Neural cell (in vitro differentiated cells): ENCODE measurements around the gene TRMT10B. TPM values are rescaled to one million over a fixed set of nuclear protein-coding genes. Genes with fewer than 3 reads are reported as not detected.

Source experiments
- H2AFZ ChIP-seq: fragments of 200-600, 300-800 bp; sonication (generic), shearing (Covaris generic); 2 replicates; pipeline ENCODE4 v1.6.0; 2014; ENCODE audit warnings: low read depth, mild to moderate bottlenecking, antibody characterized with exemption, low read length, moderate library complexity
- H3F3A ChIP-seq: fragments of 200-600 bp; shearing (Covaris generic); 2 replicates; pipeline ENCODE4 v1.6.1; 2016; ENCODE audit warnings: mild to moderate bottlenecking, moderate library complexity, mixed read lengths, antibody characterized with exemption, low read length; ENCODE audit not compliant: insufficient read depth, poor library complexity, severe bottlenecking
- H3K27ac ChIP-seq: fragments of 200-600, 300-800 bp; sonication (generic), shearing (Covaris generic); 2 replicates; pipeline ENCODE4 v1.5.1; 2014; ENCODE audit warnings: mild to moderate bottlenecking, low read length, moderate library complexity
- H3K27me3 ChIP-seq: fragments of 300-800, 200-600 bp; sonication (generic), shearing (Covaris generic); 2 replicates; pipeline ENCODE4 v1.6.0; 2014; ENCODE audit warnings: mild to moderate bottlenecking, low read depth, low read length, moderate library complexity; ENCODE audit not compliant: insufficient read depth
- H3K36me3 ChIP-seq: fragments of 300-800, 200-600 bp; sonication (generic), shearing (Covaris generic); 2 replicates; pipeline ENCODE4 v1.5.1; 2014; ENCODE audit warnings: mild to moderate bottlenecking, antibody characterized with exemption, low read length, moderate library complexity; ENCODE audit not compliant: insufficient read depth
- H3K4me2 ChIP-seq: fragments of 300-800, 200-600 bp; sonication (generic), shearing (Covaris generic); 2 replicates; pipeline ENCODE4 v1.6.0; 2014; ENCODE audit warnings: mild to moderate bottlenecking, low read length
- H3K4me3 ChIP-seq: fragments of 300-800, 200-600 bp; sonication (generic), shearing (Covaris generic); 2 replicates; pipeline ENCODE4 v1.5.1; 2014; ENCODE audit warnings: mild to moderate bottlenecking, low read length, moderate library complexity
- H3K79me2 ChIP-seq: fragments of 200-600 bp; shearing (Covaris generic); replicated peaks from 2 replicates; pipeline ENCODE4 v1.6.0; 2014; ENCODE audit warnings: mild to moderate bottlenecking, low read length, moderate library complexity; ENCODE audit not compliant: insufficient read depth
- H3K9ac ChIP-seq: fragments of 300-800, 200-600 bp; sonication (generic), shearing (Covaris generic); 2 replicates; pipeline ENCODE4 v1.6.1; 2016; ENCODE audit warnings: mild to moderate bottlenecking, low read length, mixed read lengths
- H3K9me2 ChIP-seq: fragments of 200-600 bp; shearing (Covaris generic); 2 replicates; pipeline ENCODE4 v1.6.1; 2016; ENCODE audit warnings: mild to moderate bottlenecking, low read length, mixed read lengths; ENCODE audit not compliant: insufficient read depth
- H3K9me3 ChIP-seq: fragments of 200-600, 300-800 bp; sonication (generic), shearing (Covaris generic); 2 replicates; pipeline ENCODE4 v1.6.1; 2016; ENCODE audit warnings: mild to moderate bottlenecking, mixed run types, low read length, moderate library complexity, mixed read lengths
- H4K20me1 ChIP-seq: fragments of 200-600 bp; shearing (Covaris generic); 2 replicates; pipeline ENCODE4 v1.6.1; 2016; ENCODE audit warnings: mild to moderate bottlenecking, mixed run types; ENCODE audit not compliant: insufficient read depth
- EP300 ChIP-seq: fragments of 450-650 bp; conservative IDR thresholded peaks from 2 replicates; pipeline ENCODE4 v1.6.1; 2014; ENCODE audit warnings: antibody characterized with exemption, mild to moderate bottlenecking, moderate library complexity; ENCODE audit not compliant: poor library complexity, severe bottlenecking
- EZH2 ChIP-seq: fragments of 200-600, 300-800 bp; shearing (Covaris generic), sonication (generic); IDR thresholded peaks from 2 replicates; pipeline ENCODE4 v1.6.1; 2014; ENCODE audit warnings: antibody characterized with exemption, low read length, borderline replicate concordance, mild to moderate bottlenecking; ENCODE audit not compliant: insufficient read depth, poor library complexity, severe bottlenecking
- MXI1 ChIP-seq: fragments of 450-650 bp; conservative IDR thresholded peaks from 2 replicates; pipeline ENCODE4 v1.6.1; 2014; ENCODE audit warnings: antibody characterized with exemption, mild to moderate bottlenecking; ENCODE audit not compliant: poor library complexity, severe bottlenecking
- POLR2AphosphoS5 ChIP-seq: IDR thresholded peaks from 2 replicates; pipeline ENCODE4 v1.6.1; 2012
- RAD21 ChIP-seq: fragments of 450-650 bp; conservative IDR thresholded peaks from 2 replicates; pipeline ENCODE4 v1.6.1; 2014; ENCODE audit warnings: antibody characterized with exemption, mild to moderate bottlenecking, moderate library complexity
- SMC3 ChIP-seq: fragments of 450-650 bp; conservative IDR thresholded peaks from 2 replicates; pipeline ENCODE4 v1.6.1; 2014; ENCODE audit warnings: antibody characterized with exemption, mild to moderate bottlenecking, moderate library complexity; ENCODE audit not compliant: poor library complexity
- TAF1 ChIP-seq: IDR thresholded peaks from 2 replicates; pipeline ENCODE4 v1.6.1; 2012; ENCODE audit warnings: low read depth
- polyA plus RNA-seq: library from polyadenylated mRNA; depleted of rRNA; stranded (reverse); fragments of >200 nt; gene quantifications from 2 replicates; pipeline ENCODE4 v1.2.3, GENCODE V29; 2014
- TF ChIP-seq, protein P1 (sequence below): fragments of 450-650 bp; IDR thresholded peaks from 2 replicates; pipeline ENCODE4 v1.5.1; 2014; ENCODE audit warnings: antibody characterized with exemption, mild to moderate bottlenecking, moderate library complexity; ENCODE audit not compliant: poor library complexity, severe bottlenecking
- TF ChIP-seq, protein P2 (sequence below): IDR thresholded peaks from 2 replicates; pipeline ENCODE4 v1.6.1; 2012; ENCODE audit warnings: borderline replicate concordance

Gene TRMT10B
- polyA plus RNA-seq, 1 donor from 2014 or later, result 11.2 TPM

DNA sequence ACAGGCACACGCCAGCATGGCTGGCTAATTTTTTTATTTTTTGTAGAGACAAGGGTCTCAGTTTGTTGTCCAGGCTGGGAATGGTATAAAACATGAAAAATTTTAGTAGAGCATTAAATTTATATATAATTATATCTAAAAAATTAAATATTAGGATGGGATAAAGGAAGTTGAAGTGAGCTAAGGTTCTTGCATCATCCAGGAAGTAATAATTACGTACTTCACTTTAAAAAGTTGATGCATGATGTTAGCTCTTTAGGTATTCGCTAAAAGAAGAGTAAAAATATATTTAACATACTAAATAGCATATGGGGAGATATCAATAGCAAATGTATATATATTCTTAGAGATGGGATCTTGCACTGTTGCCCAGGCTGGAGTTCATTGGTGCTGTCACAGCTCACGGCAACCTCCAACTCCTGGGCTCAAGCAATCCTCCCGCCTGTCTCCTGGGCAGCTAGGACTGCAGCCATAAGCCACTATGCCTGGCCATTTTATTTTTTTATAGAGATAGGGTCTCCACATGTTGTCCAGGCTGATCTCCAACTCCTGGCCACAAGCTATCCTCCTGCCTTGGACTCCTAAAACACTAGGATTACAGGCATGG, 59.3 kb downstream of the TRMT10B start:
- Histone ChIP-seq H3K27me3 (no peaks in the 10 kb centered on the region), H3K9ac (no peak overlapping the region), H3K4me3 (no peak overlapping the region), H3F3A (no peaks in the 10 kb centered on the region), H3K9me3 (no peaks in the 10 kb centered on the region), H3K4me2 (no peak overlapping the region), H3K36me3 (no peaks in the 10 kb centered on the region), H3K27ac (no peak overlapping the region), H3K9me2 (no peaks in the 10 kb centered on the region), H3K79me2 (peaks cover 19% of the 10 kb centered on the region), H2AFZ (no peak overlapping the region), H4K20me1 (no peaks in the 10 kb centered on the region)
- TF ChIP-seq MXI1 (no peak), RAD21 (no peak), SMC3 (no peak), POLR2AphosphoS5 (no peak), TAF1 (no peak), EZH2 (no peak), EP300 (no peak)
- TF ChIP-seq, protein P1, sequence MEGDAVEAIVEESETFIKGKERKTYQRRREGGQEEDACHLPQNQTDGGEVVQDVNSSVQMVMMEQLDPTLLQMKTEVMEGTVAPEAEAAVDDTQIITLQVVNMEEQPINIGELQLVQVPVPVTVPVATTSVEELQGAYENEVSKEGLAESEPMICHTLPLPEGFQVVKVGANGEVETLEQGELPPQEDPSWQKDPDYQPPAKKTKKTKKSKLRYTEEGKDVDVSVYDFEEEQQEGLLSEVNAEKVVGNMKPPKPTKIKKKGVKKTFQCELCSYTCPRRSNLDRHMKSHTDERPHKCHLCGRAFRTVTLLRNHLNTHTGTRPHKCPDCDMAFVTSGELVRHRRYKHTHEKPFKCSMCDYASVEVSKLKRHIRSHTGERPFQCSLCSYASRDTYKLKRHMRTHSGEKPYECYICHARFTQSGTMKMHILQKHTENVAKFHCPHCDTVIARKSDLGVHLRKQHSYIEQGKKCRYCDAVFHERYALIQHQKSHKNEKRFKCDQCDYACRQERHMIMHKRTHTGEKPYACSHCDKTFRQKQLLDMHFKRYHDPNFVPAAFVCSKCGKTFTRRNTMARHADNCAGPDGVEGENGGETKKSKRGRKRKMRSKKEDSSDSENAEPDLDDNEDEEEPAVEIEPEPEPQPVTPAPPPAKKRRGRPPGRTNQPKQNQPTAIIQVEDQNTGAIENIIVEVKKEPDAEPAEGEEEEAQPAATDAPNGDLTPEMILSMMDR, result no peak
- TF ChIP-seq, protein P2, sequence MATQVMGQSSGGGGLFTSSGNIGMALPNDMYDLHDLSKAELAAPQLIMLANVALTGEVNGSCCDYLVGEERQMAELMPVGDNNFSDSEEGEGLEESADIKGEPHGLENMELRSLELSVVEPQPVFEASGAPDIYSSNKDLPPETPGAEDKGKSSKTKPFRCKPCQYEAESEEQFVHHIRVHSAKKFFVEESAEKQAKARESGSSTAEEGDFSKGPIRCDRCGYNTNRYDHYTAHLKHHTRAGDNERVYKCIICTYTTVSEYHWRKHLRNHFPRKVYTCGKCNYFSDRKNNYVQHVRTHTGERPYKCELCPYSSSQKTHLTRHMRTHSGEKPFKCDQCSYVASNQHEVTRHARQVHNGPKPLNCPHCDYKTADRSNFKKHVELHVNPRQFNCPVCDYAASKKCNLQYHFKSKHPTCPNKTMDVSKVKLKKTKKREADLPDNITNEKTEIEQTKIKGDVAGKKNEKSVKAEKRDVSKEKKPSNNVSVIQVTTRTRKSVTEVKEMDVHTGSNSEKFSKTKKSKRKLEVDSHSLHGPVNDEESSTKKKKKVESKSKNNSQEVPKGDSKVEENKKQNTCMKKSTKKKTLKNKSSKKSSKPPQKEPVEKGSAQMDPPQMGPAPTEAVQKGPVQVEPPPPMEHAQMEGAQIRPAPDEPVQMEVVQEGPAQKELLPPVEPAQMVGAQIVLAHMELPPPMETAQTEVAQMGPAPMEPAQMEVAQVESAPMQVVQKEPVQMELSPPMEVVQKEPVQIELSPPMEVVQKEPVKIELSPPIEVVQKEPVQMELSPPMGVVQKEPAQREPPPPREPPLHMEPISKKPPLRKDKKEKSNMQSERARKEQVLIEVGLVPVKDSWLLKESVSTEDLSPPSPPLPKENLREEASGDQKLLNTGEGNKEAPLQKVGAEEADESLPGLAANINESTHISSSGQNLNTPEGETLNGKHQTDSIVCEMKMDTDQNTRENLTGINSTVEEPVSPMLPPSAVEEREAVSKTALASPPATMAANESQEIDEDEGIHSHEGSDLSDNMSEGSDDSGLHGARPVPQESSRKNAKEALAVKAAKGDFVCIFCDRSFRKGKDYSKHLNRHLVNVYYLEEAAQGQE, result no peak

DNA sequence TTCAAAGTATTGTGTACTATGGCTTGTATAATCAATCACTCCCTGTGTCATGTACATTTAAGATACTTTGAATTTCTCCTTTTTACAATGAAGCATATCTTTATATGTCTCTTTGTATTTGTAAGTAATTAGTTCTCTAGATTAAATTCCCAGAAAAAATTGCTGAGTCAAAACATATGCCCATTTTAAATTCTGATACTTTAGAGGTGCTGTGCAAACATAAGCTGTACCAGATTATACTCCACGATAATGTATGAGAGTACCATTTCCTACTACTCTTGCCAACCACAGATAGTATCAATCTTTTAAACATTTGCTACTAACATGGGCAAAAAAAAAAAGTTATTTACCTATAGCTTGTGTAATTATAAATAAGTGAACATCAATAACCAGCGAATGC, 65.2 kb downstream of the TRMT10B start:
- Histone ChIP-seq H3F3A (no peaks in the 10 kb centered on the region), H4K20me1 (no peaks in the 10 kb centered on the region), H3K9ac (no peak overlapping the region), H2AFZ (no peak overlapping the region), H3K9me2 (no peaks in the 10 kb centered on the region), H3K4me2 (no peak overlapping the region), H3K27me3 (no peaks in the 10 kb centered on the region), H3K79me2 (peaks cover 5% of the 10 kb centered on the region), H3K27ac (no peak overlapping the region), H3K36me3 (no peaks in the 10 kb centered on the region), H3K4me3 (no peak overlapping the region), H3K9me3 (no peaks in the 10 kb centered on the region)
- TF ChIP-seq TAF1, result no peak
- no peak for TF ChIP-seq EP300
- TF ChIP-seq EZH2, result no peak
- TF ChIP-seq, protein P1, result no peak
- TF ChIP-seq, protein P2, result no peak
- TF ChIP-seq SMC3, result no peak
- no peak for TF ChIP-seq MXI1
- no peak for TF ChIP-seq POLR2AphosphoS5
- no peak for TF ChIP-seq RAD21
